Ovary (tissue), 3 donors: ENCODE data around the gene LPIN1.
"Not testable (repeated sequence)": the region's sequence is repeated elsewhere in the genome, so short reads cannot be mapped to it uniquely, and the experiment has no call there.

Source experiments
- EP300 ChIP-seq: sonication (generic); formaldehyde crosslinking; IDR thresholded peaks from one replicate; pipeline ENCODE4 v1.6.1; 2017; ENCODE audit warnings: antibody characterized with exemption
- POLR2A ChIP-seq: fragments of 450-650 bp; IDR thresholded peaks from one replicate; pipeline ENCODE4 v1.6.1; 2017; ENCODE audit warnings: antibody characterized with exemption, mild to moderate bottlenecking, moderate library complexity
- TF ChIP-seq, protein P1 (sequence below), 3 donors: fragments of 450-650 bp in 2 of 3; fragments of 200-600 bp in 1 of 3; IDR thresholded peaks; one replicate each; pipeline versions ENCODE4 v1.5.1 to v1.8.0; 2016 to 2022; ENCODE audit warnings: antibody characterized with exemption in 3 of 3, mild to moderate bottlenecking in 1 of 3
- donor health status: DM: no; HTN: no; CAD: no.

DNA sequence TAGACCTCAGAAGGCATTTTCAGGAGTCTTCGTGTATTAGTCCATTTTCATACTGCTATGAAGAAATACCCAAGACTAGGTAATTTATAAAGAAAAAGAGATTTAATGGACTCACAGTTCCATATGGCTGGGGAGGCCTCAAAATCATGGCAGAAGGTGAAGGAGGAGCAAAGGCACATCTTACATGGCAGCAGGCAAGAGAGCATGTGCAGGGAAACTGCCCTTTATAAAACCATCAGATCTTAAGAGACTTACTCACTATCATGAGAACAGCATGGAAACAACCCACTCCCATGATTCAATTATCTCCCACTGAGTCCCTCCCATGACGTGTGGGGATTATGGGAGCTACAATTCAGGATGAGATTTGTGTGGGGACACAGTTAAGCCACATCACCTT lies 101.5 kb downstream of the LPIN1 start:
- TF ChIP-seq, protein P1, sequence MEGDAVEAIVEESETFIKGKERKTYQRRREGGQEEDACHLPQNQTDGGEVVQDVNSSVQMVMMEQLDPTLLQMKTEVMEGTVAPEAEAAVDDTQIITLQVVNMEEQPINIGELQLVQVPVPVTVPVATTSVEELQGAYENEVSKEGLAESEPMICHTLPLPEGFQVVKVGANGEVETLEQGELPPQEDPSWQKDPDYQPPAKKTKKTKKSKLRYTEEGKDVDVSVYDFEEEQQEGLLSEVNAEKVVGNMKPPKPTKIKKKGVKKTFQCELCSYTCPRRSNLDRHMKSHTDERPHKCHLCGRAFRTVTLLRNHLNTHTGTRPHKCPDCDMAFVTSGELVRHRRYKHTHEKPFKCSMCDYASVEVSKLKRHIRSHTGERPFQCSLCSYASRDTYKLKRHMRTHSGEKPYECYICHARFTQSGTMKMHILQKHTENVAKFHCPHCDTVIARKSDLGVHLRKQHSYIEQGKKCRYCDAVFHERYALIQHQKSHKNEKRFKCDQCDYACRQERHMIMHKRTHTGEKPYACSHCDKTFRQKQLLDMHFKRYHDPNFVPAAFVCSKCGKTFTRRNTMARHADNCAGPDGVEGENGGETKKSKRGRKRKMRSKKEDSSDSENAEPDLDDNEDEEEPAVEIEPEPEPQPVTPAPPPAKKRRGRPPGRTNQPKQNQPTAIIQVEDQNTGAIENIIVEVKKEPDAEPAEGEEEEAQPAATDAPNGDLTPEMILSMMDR (IDR thresholded peaks at IDR 0.05) = not testable (repeated sequence)
- TF ChIP-seq POLR2A, EP300: not testable (repeated sequence)
